Measurements from ENCODE around the gene ZNF555. TPM values are rescaled to one million over a fixed set of nuclear protein-coding genes. Genes with fewer than 3 reads are reported as not detected.

ZNF555 gene
- total RNA-seq, 4 donors from 2014 or later = 4.6 to 22.7 (median 17.7) TPM

- no peaks in the 10 kb centered on the region for H3K4me1 ChIP-seq
- peak overlapping the region; percentile 33 to 78 for H3K4me3 ChIP-seq
- peak overlapping the region; percentile 34 to 65 for H3K27ac ChIP-seq
- peak in 1 of 2 donors; percentile 26 for DNase-seq
- H3K36me3 ChIP-seq = no peaks in the 10 kb centered on the region
- H3K27me3 ChIP-seq = no peaks in the 10 kb centered on the region
- TF ChIP-seq POLR2A (IDR thresholded peaks at IDR 0.05) = no peak
- TF ChIP-seq CTCF (IDR thresholded peaks at IDR 0.05) = no peak
- H3K9me3 ChIP-seq = no peaks in the 10 kb centered on the region
- intact Hi-C loops (cut with DNase I; ENCODE audit: low total_unique reads) = no loop called here
Observed at GRCh38 chr19:2820112-2820702, 21.1 kb upstream of the ZNF555 start.

- intact Hi-C loops (cut with DNase I; ENCODE audit: low total_unique reads) = no loop called here
- Histone ChIP-seq H3K4me3 (no peak overlapping the region), H3K27ac (no peak overlapping the region), H3K4me1 (no peaks in the 10 kb centered on the region), H3K27me3 (no peaks in the 10 kb centered on the region), H3K36me3 (no peaks in the 10 kb centered on the region), H3K9me3 (no peaks in the 10 kb centered on the region)
- DNase-seq = no peak
- TF ChIP-seq CTCF (IDR thresholded peaks at IDR 0.05) = no peak
- no peak for TF ChIP-seq POLR2A (IDR thresholded peaks at IDR 0.05)
Observed at GRCh38 chr19:2822846-2823245, 18.4 kb upstream of the ZNF555 start.

GRCh38 chr19:2823646-2824045 is 17.6 kb upstream of the ZNF555 start:
- H3K36me3 ChIP-seq = no peaks in the 10 kb centered on the region
- H3K9me3 ChIP-seq = no peaks in the 10 kb centered on the region
- no peak overlapping the region for H3K4me3 ChIP-seq
- no peaks in the 10 kb centered on the region for H3K4me1 ChIP-seq
- intact Hi-C loops (cut with DNase I; ENCODE audit: low total_unique reads) = no loop called here
- no peak overlapping the region for H3K27ac ChIP-seq
- no peak for DNase-seq
- TF ChIP-seq CTCF (IDR thresholded peaks at IDR 0.05) = no peak
- TF ChIP-seq POLR2A (IDR thresholded peaks at IDR 0.05) = no peak
- no peaks in the 10 kb centered on the region for H3K27me3 ChIP-seq

GRCh38 chr19:2824129-2824528 is 17.1 kb upstream of the ZNF555 start:
- intact Hi-C loops (cut with DNase I; ENCODE audit: low total_unique reads) = no loop called here
- no peaks in the 10 kb centered on the region for H3K9me3 ChIP-seq
- H3K27me3 ChIP-seq = no peaks in the 10 kb centered on the region
- DNase-seq = no peak
- TF ChIP-seq POLR2A (IDR thresholded peaks at IDR 0.05) (no peak), CTCF (IDR thresholded peaks at IDR 0.05) (no peak)
- H3K4me3 ChIP-seq = no peak overlapping the region
- no peak overlapping the region for H3K27ac ChIP-seq
- H3K36me3 ChIP-seq = no peaks in the 10 kb centered on the region
- H3K4me1 ChIP-seq = no peaks in the 10 kb centered on the region

GRCh38 chr19:2827022-2827421 is 14.3 kb upstream of the ZNF555 start:
- DNase-seq = no peak
- Histone ChIP-seq H3K9me3 (no peaks in the 10 kb centered on the region), H3K4me1 (no peaks in the 10 kb centered on the region), H3K36me3 (no peaks in the 10 kb centered on the region), H3K4me3 (no peak overlapping the region), H3K27ac (no peak overlapping the region), H3K27me3 (no peaks in the 10 kb centered on the region)
- intact Hi-C loops (cut with DNase I; ENCODE audit: low total_unique reads) = no loop called here
- TF ChIP-seq CTCF (IDR thresholded peaks at IDR 0.05) (no peak), POLR2A (IDR thresholded peaks at IDR 0.05) (no peak)

All from uterus (tissue), 4 donors.